ENCODE measurements around the gene SLC39A2. TPM values are rescaled to one million over a fixed set of nuclear protein-coding genes. Genes with fewer than 3 reads are reported as not detected.

The SLC39A2 gene
- polyA plus RNA-seq, 1 donor (not counting 4 experiments of a cell fraction or from before 2014, with no cell fraction given), result 0.94 TPM

GRCh38 chr14:21030531-21030930 is 31.4 kb downstream of the SLC39A2 start:
- Histone ChIP-seq H3K9me1 (ENCODE audit: control insufficient read depth, extremely low read depth, insufficient read depth, low read length) (no peaks in the 10 kb centered on the region), H3K36me3 (ENCODE audit: control insufficient read depth in 2 of 2, extremely low read depth in 1 of 2, insufficient read depth in 2 of 2, low read length in 2 of 2) (no peaks in the 10 kb centered on the region), H3K4me1 (ENCODE audit: control insufficient read depth, extremely low read depth, insufficient read depth, low read length) (no peaks in the 10 kb centered on the region), H3K79me2 (ENCODE audit: control insufficient read depth, insufficient read depth, low read length) (no peaks in the 10 kb centered on the region), H3K9me3 (ENCODE audit: control insufficient read depth, low read depth, low read length) (no peaks in the 10 kb centered on the region), H3K4me3 (ENCODE audit: control insufficient read depth in 2 of 3, extremely low read depth in 1 of 3, insufficient read depth in 2 of 3, low read depth in 1 of 3, low read length in 3 of 3) (no peak overlapping the region), H3K9ac (ENCODE audit: control insufficient read depth, extremely low read depth, insufficient read depth, low read length) (no peak overlapping the region), H2AFZ (ENCODE audit: control insufficient read depth, low read length) (no peak overlapping the region), H3K27ac (ENCODE audit: control insufficient read depth, insufficient read depth, low read length) (no peak overlapping the region), H3K4me2 (ENCODE audit: control insufficient read depth, extremely low read depth, insufficient read depth, low read depth, low read length) (no peak overlapping the region), H3K27me3 (ENCODE audit: control insufficient read depth, extremely low read depth, insufficient read depth, low read length) (peaks cover 3% of the 10 kb centered on the region), H4K20me1 (ENCODE audit: control insufficient read depth, extremely low read depth, insufficient read depth, low read length) (no peaks in the 10 kb centered on the region)
- dilution Hi-C loops (cut with MboI; ENCODE audit: extremely low pct_ligation_motif_present, low sequenced_read_pairs), result no loop called here
- no peak for TF ChIP-seq EZH2 (IDR thresholded peaks at IDR 0.05; ENCODE audit: low read length)
- no peak for TF ChIP-seq CTCF (optimal IDR thresholded peaks at IDR 0.05 in 1 of 3, IDR thresholded peaks at IDR 0.05 in 1 of 3, conservative IDR thresholded peaks at IDR 0.05 in 1 of 3; ENCODE audit: extremely low read depth in 1 of 3, insufficient read depth in 2 of 3, low read length in 3 of 3)
- DNase-seq (ENCODE audit: low read depth, low spot score), result no peak
- FAIRE-seq, result no peak

- Histone ChIP-seq H3K4me3 (ENCODE audit: control insufficient read depth in 2 of 3, extremely low read depth in 1 of 3, insufficient read depth in 2 of 3, low read depth in 1 of 3, low read length in 3 of 3) (no peak overlapping the region), H4K20me1 (ENCODE audit: control insufficient read depth, extremely low read depth, insufficient read depth, low read length) (no peaks in the 10 kb centered on the region), H3K4me1 (ENCODE audit: control insufficient read depth, extremely low read depth, insufficient read depth, low read length) (no peaks in the 10 kb centered on the region), H3K27me3 (ENCODE audit: control insufficient read depth, extremely low read depth, insufficient read depth, low read length) (peaks cover 3% of the 10 kb centered on the region), H3K9ac (ENCODE audit: control insufficient read depth, extremely low read depth, insufficient read depth, low read length) (no peak overlapping the region), H3K27ac (ENCODE audit: control insufficient read depth, insufficient read depth, low read length) (no peak overlapping the region), H3K9me1 (ENCODE audit: control insufficient read depth, extremely low read depth, insufficient read depth, low read length) (no peaks in the 10 kb centered on the region), H3K36me3 (ENCODE audit: control insufficient read depth in 2 of 2, extremely low read depth in 1 of 2, insufficient read depth in 2 of 2, low read length in 2 of 2) (no peaks in the 10 kb centered on the region), H3K9me3 (ENCODE audit: control insufficient read depth, low read depth, low read length) (no peaks in the 10 kb centered on the region), H3K4me2 (ENCODE audit: control insufficient read depth, extremely low read depth, insufficient read depth, low read depth, low read length) (no peak overlapping the region), H3K79me2 (ENCODE audit: control insufficient read depth, insufficient read depth, low read length) (no peaks in the 10 kb centered on the region), H2AFZ (ENCODE audit: control insufficient read depth, low read length) (no peak overlapping the region)
- DNase-seq (ENCODE audit: low read depth, low spot score) (no peak), FAIRE-seq (no peak)
- dilution Hi-C loops (cut with MboI; ENCODE audit: extremely low pct_ligation_motif_present, low sequenced_read_pairs), result no loop called here
- TF ChIP-seq EZH2 (IDR thresholded peaks at IDR 0.05; ENCODE audit: low read length) (no peak), CTCF (optimal IDR thresholded peaks at IDR 0.05 in 1 of 3, IDR thresholded peaks at IDR 0.05 in 1 of 3, conservative IDR thresholded peaks at IDR 0.05 in 1 of 3; ENCODE audit: extremely low read depth in 1 of 3, insufficient read depth in 2 of 3, low read length in 3 of 3) (no peak)
Measured at GRCh38 chr14:21032326-21033132, 33.4 kb downstream of the SLC39A2 start.

All from keratinocyte (primary cell).